Middle frontal gyrus (tissue), 1 donor: ENCODE results near the gene RAB3IL1.
"Not testable (repeated sequence)": the region's sequence is repeated elsewhere in the genome, so short reads cannot be mapped to it uniquely, and the experiment has no call there.

ENCODE experiments used
- DNase-seq: peaks from one replicate; pipeline ENCODE4 v3.0.0-alpha.2; 2015; ENCODE audit warnings: low spot score; ENCODE audit errors: extremely low spot score

The RAB3IL1 gene

GRCh38 chr11:61953632-61954031, 36.3 kb upstream of the RAB3IL1 start:
- not testable (repeated sequence) for DNase-seq

- DNase-seq: no peak
These were observed 35.5 kb upstream of the RAB3IL1 start for GRCh38 chr11:61952882-61953281.

DNA sequence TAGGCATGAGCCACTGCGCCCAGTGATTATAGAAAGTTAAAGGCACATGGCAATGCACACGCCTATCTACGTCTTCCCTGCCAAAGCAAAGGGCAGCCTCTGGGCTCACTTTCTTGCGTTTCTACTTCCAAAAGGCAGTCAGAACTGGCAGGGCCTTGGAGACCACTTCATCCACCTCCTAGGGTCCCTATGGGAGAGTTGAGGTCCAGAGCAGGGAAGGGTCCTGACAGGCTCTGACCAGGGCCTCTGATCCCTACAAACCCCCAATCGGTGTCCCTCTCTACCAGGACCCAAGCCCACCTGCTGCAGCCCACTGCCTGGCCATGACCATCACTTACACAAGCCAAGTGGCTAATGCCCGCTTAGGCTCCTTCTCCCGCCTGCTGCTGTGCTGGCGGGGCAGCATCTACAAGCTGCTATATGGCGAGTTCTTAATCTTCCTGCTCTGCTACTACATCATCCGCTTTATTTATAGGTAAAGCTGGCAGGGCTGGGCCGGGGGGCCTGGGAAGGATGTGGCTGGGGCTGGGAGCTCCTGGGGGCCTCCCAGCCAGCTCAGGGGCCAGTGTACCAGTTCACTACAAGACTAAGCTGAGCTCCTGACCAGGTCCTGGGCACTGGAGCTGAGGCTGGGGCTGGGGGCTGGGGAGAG, 34.2 kb upstream of the RAB3IL1 start:
- DNase-seq: no peak

DNA sequence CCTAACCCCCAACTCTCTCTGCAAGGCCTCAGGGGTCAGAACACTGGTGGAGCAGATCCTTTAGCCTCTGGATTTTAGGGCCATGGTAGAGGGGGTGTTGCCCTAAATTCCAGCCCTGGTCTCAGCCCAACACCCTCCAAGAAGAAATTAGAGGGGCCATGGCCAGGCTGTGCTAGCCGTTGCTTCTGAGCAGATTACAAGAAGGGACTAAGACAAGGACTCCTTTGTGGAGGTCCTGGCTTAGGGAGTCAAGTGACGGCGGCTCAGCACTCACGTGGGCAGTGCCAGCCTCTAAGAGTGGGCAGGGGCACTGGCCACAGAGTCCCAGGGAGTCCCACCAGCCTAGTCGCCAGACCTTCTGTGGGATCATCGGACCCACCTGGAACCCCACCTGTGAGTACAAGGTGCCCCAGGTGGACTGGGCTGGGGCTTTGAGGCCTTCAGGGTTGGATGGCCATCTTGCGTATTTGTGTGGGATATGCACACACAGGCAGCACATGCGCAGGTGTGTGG, 32.7 kb upstream of the RAB3IL1 start, which contains the start of gene BEST1:
Gene BEST1, plus strand, starts transcription at position 317 of the 513 bp plus-strand sequence. CDS start 1,456 bp downstream, outside the sequence.
- no peak for DNase-seq

DNA sequence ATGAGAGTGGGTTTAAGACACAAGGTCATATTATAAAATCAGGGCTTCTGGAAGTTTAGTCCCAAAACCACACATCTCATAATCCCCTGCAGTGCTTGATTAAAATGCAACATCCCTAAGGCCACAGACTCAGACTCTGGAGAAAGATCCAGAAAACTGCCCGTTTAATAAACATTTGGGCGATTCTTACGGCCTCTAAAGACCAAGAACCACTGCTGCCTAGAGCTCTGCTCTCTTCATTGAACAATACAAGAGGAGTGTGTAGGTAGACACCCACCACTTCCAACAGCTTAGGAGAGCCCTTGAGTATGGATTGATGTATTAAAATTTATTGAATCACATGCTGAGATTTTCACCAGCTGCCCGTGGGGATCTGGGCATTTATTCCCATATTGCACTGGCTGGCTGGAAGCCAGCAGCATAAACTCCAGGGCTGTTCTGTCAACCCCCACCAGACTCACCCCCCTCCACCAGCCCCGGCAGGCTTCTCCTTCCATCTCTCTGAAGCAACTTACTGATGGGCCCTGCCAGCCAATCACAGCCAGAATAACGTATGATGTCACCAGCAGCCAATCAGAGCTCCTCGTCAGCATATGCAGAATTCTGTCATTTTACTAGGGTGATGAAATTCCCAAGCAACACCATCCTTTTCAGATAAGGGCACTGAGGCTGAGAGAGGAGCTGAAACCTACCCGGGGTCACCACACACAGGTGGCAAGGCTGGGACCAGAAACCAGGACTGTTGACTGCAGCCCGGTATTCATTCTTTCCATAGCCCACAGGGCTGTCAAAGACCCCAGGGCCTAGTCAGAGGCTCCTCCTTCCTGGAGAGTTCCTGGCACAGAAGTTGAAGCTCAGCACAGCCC, 32.0 kb upstream of the RAB3IL1 start:
- DNase-seq: peak; percentile 90

DNA sequence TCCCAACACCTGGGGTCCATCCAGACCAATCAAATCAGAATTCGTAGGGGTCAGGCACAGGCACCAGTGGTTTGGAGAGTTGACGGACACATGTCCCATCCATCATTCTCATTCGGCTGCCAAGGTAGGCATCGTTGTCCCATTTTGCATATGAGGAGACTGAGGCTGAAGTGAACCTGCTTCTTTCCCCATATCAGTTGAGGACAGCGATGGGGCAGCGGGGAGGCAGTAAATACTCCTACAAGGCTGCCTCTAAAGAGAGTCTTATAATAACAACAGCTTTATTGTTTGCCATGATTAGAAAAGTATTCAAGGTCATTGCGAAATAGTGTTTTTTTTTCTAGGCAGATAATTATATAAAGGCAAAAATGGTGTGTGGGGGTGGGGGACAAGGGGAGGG, 31.1 kb upstream of the RAB3IL1 start:
- no peak for DNase-seq

GRCh38 chr11:61947486-61948210, 30.3 kb upstream of the RAB3IL1 start:
- DNase-seq: no peak

GRCh38 chr11:61946894-61947293, 29.5 kb upstream of the RAB3IL1 start:
- DNase-seq: no peak

GRCh38 chr11:61945191-61945590, 27.8 kb upstream of the RAB3IL1 start:
- DNase-seq: no peak

DNA sequence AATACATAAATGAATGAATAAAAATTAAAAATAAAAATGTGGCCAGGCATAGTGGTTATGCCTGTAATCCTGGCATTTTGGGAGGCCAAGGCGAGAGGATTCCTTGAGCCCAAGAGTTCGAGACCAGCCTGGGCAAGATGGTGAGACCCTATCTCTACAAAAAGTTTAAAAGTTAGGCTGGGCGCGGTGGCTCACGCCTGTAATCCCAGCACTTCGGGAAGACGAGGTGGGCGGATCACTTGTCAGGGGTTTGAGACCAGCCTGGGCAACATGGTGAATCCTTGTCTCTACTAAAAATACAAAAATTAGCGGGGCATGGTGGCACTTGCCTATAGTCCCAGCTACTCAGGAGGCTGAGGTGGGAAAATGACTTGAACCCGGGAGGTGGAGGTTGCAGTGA, 23.1 kb upstream of the RAB3IL1 start:
- no peak for DNase-seq

GRCh38 chr11:61935861-61936260, 18.5 kb upstream of the RAB3IL1 start:
- no peak for DNase-seq

- no peak for DNase-seq
These were observed 13.6 kb upstream of the RAB3IL1 start for GRCh38 chr11:61930933-61931332.

DNA sequence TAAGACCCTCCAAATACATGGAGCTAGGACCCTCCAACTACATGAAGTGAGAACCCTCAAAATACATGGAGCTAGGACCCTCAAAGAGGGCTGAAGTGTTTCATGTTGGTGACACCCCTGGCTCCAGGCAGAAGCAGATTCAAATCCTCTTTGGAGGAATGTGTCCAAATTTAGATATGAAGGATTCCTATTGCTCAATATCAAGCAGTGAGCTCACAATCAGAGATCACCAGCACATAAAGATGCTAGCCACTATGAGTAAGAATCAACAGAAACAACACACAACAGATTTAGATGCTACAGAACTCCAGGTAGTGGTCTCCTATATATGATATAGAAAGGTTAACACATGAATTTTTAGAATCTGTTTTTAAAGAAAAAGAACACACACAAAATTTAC, 11.2 kb upstream of the RAB3IL1 start:
- no peak for DNase-seq

- DNase-seq: no peak
These were observed 10.1 kb upstream of the RAB3IL1 start for GRCh38 chr11:61927501-61927900.

DNA sequence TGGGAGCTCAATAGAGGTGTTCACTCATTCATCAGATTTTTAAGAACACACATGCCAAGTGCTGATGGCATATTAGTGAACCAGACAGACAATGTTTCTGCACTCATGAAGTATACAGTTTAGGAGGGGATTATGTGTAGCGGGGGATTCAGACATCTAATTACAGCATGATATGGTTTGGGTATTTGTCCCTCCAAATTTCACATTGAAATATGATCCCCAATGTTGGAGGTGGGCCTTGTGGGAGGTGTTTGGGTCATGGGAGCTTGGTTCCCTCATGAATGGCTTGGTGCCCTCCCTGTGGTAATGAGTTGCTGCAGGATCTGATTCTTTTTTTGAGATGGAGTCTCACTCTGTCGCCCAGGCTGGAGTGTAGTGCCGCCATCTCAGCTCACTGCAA, 8.9 kb upstream of the RAB3IL1 start:
- DNase-seq: no peak

DNA sequence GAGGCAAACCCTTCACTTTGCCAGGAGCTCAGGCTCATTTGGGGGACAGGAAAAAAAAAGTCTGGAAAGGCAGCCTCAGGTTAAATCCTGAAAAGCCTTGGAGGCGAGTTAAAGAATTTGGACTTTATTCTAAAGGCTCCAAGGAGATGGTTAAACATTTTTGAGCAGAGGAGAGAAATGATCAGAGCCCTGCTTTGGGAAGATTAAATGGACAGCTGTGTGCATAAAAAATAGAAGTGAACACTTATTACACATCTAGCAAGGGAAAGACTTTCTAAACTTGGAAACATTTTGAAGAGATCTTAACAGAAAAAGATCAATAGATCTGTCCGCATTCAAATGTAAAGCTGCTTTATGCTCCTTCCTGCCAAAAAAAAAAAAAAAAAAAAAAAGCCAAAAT, 8.4 kb upstream of the RAB3IL1 start:
- no peak for DNase-seq

- no peak for DNase-seq
These were observed 6.7 kb upstream of the RAB3IL1 start for GRCh38 chr11:61924064-61924455.

GRCh38 chr11:61923166-61924063, 6.0 kb upstream of the RAB3IL1 start:
- DNase-seq: no peak

- no peak for DNase-seq
These were observed 5.2 kb upstream of the RAB3IL1 start for GRCh38 chr11:61922539-61922938.

- no peak for DNase-seq
These were observed 4.1 kb upstream of the RAB3IL1 start for GRCh38 chr11:61921446-61921845.
